H9 (cell line): ENCODE results near the gene INCENP. TPM values are rescaled to one million over a fixed set of nuclear protein-coding genes. Genes with fewer than 3 reads are reported as not detected.

Experiments
- DNase-seq: peaks from one replicate; pipeline ENCODE4 v3.0.0-alpha.2; 2017
- H2AFZ ChIP-seq: one replicate; pipeline ENCODE4 v1.6.1; 2013; ENCODE audit warnings: mild to moderate bottlenecking, low read length, control low read depth, moderate library complexity
- H2AK5ac ChIP-seq: 2 replicates; pipeline ENCODE4 v1.6.1; 2013; ENCODE audit warnings: low read length, control low read depth, mixed read lengths; ENCODE audit not compliant: insufficient read length
- H2BK120ac ChIP-seq: one replicate; pipeline ENCODE4 v1.6.1; 2013; ENCODE audit warnings: low read depth, mild to moderate bottlenecking, low read length, control low read depth, inconsistent platforms; ENCODE audit not compliant: poor library complexity, severe bottlenecking
- H2BK12ac ChIP-seq: 2 replicates; pipeline ENCODE4 v1.6.1; 2013; ENCODE audit warnings: low read length, control low read depth, mixed read lengths, low read depth; ENCODE audit not compliant: insufficient read length
- H2BK15ac ChIP-seq: 2 replicates; pipeline ENCODE4 v1.6.1; 2013; ENCODE audit warnings: low read depth, low read length, control low read depth
- H2BK20ac ChIP-seq: one replicate; pipeline ENCODE4 v1.6.1; 2013; ENCODE audit warnings: low read depth, mild to moderate bottlenecking, low read length, control low read depth, inconsistent platforms; ENCODE audit not compliant: poor library complexity, severe bottlenecking
- H2BK5ac ChIP-seq: 2 replicates; pipeline ENCODE4 v1.6.1; 2013; ENCODE audit warnings: low read length, control low read depth, mixed read lengths; ENCODE audit not compliant: insufficient read length
- H3K14ac ChIP-seq: 2 replicates; pipeline ENCODE4 v1.6.1; 2013; ENCODE audit warnings: low read length, control low read depth; ENCODE audit not compliant: insufficient read depth
- H3K18ac ChIP-seq: 2 replicates; pipeline ENCODE4 v1.6.1; 2013; ENCODE audit warnings: low read depth, mild to moderate bottlenecking, mixed read lengths, low read length, control low read depth; ENCODE audit not compliant: insufficient read length
- H3K23ac ChIP-seq: 2 replicates; pipeline ENCODE4 v1.6.1; 2013; ENCODE audit warnings: low read length, control low read depth, mixed read lengths, low read depth; ENCODE audit not compliant: insufficient read length
- H3K23me2 ChIP-seq: 2 replicates; pipeline ENCODE4 v1.6.1; 2013; ENCODE audit warnings: low read depth, mild to moderate bottlenecking, mixed read lengths, low read length, control low read depth; ENCODE audit not compliant: insufficient read length, poor library complexity, severe bottlenecking
- H3K27ac ChIP-seq: 2 replicates; pipeline ENCODE4 v1.5.1; 2013; ENCODE audit warnings: low read length, control low read depth, mixed read lengths, low read depth; ENCODE audit not compliant: insufficient read length
- H3K27me3 ChIP-seq: 2 replicates; pipeline ENCODE4 v1.6.1; 2013; ENCODE audit warnings: low read length, control low read depth, inconsistent platforms; ENCODE audit not compliant: insufficient read depth
- H3K4ac ChIP-seq: 2 replicates; pipeline ENCODE4 v1.6.1; 2013; ENCODE audit warnings: low read depth, mild to moderate bottlenecking, control low read depth, inconsistent platforms, low read length, moderate library complexity
- H3K4me1 ChIP-seq: 2 replicates; pipeline ENCODE4 v1.6.1; 2013; ENCODE audit warnings: low read length, control low read depth, inconsistent platforms; ENCODE audit not compliant: insufficient read depth
- H3K4me2 ChIP-seq: 2 replicates; pipeline ENCODE4 v1.6.1; 2013; ENCODE audit warnings: low read length, control low read depth, mixed read lengths; ENCODE audit not compliant: insufficient read length, insufficient read depth
- H3K56ac ChIP-seq: 2 replicates; pipeline ENCODE4 v1.6.1; 2013; ENCODE audit warnings: low read depth, mild to moderate bottlenecking, mixed read lengths, low read length, control low read depth; ENCODE audit not compliant: insufficient read length
- H3K79me1 ChIP-seq: 2 replicates; pipeline ENCODE4 v1.6.1; 2013; ENCODE audit warnings: low read depth, mild to moderate bottlenecking, moderate library complexity, low read length, control low read depth, inconsistent platforms; ENCODE audit not compliant: insufficient read depth, poor library complexity, severe bottlenecking
- H3K79me2 ChIP-seq: 2 replicates; pipeline ENCODE4 v1.6.1; 2013; ENCODE audit warnings: low read length, control low read depth, inconsistent platforms; ENCODE audit not compliant: insufficient read depth
- H3K9ac ChIP-seq: 2 replicates; pipeline ENCODE4 v1.6.1; 2013; ENCODE audit warnings: low read length, control low read depth, mixed read lengths; ENCODE audit not compliant: insufficient read length; ENCODE audit errors: extremely low read depth
- H3K9me3 ChIP-seq: one replicate; pipeline ENCODE4 v1.6.1; 2013; ENCODE audit warnings: low read depth, low read length, inconsistent platforms; ENCODE audit not compliant: control insufficient read depth
- H3T11ph ChIP-seq: one replicate; pipeline ENCODE4 v1.6.1; 2013; ENCODE audit warnings: mild to moderate bottlenecking, low read length, control low read depth, inconsistent platforms
- H4K20me1 ChIP-seq: one replicate; pipeline ENCODE4 v1.6.1; 2013; ENCODE audit not compliant: control insufficient read depth, insufficient read length, insufficient read depth
- H4K5ac ChIP-seq: 2 replicates; pipeline ENCODE4 v1.6.1; 2013; ENCODE audit warnings: low read depth, mild to moderate bottlenecking, mixed read lengths, low read length, control low read depth; ENCODE audit not compliant: insufficient read length
- H4K8ac ChIP-seq: replicated peaks from 2 replicates; pipeline ENCODE4 v1.6.1; 2013; ENCODE audit warnings: low read length, control low read depth, mixed read lengths, low read depth; ENCODE audit not compliant: insufficient read length
- H4K91ac ChIP-seq: 2 replicates; pipeline ENCODE4 v1.6.1; 2013; ENCODE audit warnings: low read depth, mild to moderate bottlenecking, moderate library complexity, mixed read lengths, low read length, control low read depth; ENCODE audit not compliant: insufficient read length
- H3K27ac Mint-ChIP-seq, 3 experiments: 2 replicates in 2 of 3; 3 replicates in 1 of 3; pipeline ENCODE4 v1.8.0; 2020 to 2021; ENCODE audit warnings: mixed read lengths in 3 of 3, mild to moderate bottlenecking in 1 of 3, moderate library complexity in 1 of 3
- H3K27me3 Mint-ChIP-seq: 2 replicates; pipeline ENCODE4 v1.8.0; 2021; ENCODE audit warnings: low read depth, mild to moderate bottlenecking, moderate library complexity, mixed read lengths
- H3K36me3 Mint-ChIP-seq, 3 experiments: 2 replicates in 2 of 3; 3 replicates in 1 of 3; pipeline ENCODE4 v1.8.0; 2020 to 2021; ENCODE audit warnings: low read depth in 3 of 3, mixed read lengths in 3 of 3; ENCODE audit not compliant: insufficient read depth in 1 of 3
- H3K4me1 Mint-ChIP-seq, 2 experiments: 2 replicates each; pipeline ENCODE4 v1.8.0; 2020; ENCODE audit warnings: mixed read lengths in 2 of 2
- H3K4me3 Mint-ChIP-seq, 2 experiments: 2 replicates in 1 of 2; 3 replicates in 1 of 2; pipeline ENCODE4 v1.8.0; 2020 to 2021; ENCODE audit warnings: mild to moderate bottlenecking in 2 of 2, mixed read lengths in 2 of 2, moderate library complexity in 1 of 2
- H3K9me3 Mint-ChIP-seq, 2 experiments: 2 replicates in 1 of 2; 3 replicates in 1 of 2; pipeline ENCODE4 v1.8.0; 2020; ENCODE audit warnings: mild to moderate bottlenecking in 2 of 2, mixed read lengths in 2 of 2, moderate library complexity in 1 of 2
- WGBS: extraction: QIAGEN DNeasy Blood & Tissue Kit; methylation state at CpG from one replicate; pipeline ENCODE4 v1.1.7; 2013; ENCODE audit warnings: missing lambda C conversion rate, low lambda C conversion rate, mixed read lengths; ENCODE audit not compliant: insufficient read length; ENCODE audit errors: extremely low coverage; 5-methylcytosine and 5-hydroxymethylcytosine counted together
- total RNA-seq: library from RNA; stranded (reverse); gene quantifications from 2 replicates; pipeline ENCODE4 v1.2.1, GENCODE V29; 2021
- TF ChIP-seq, protein P1 (sequence below): fragments of 200-600 bp; sonication (generic); conservative IDR thresholded peaks from 3 replicates; pipeline ENCODE4 v1.8.0; 2021; ENCODE audit warnings: antibody characterized with exemption, mild to moderate bottlenecking

The INCENP gene
- total RNA-seq, 1 experiment from 2014 or later: 99.9 TPM

DNA sequence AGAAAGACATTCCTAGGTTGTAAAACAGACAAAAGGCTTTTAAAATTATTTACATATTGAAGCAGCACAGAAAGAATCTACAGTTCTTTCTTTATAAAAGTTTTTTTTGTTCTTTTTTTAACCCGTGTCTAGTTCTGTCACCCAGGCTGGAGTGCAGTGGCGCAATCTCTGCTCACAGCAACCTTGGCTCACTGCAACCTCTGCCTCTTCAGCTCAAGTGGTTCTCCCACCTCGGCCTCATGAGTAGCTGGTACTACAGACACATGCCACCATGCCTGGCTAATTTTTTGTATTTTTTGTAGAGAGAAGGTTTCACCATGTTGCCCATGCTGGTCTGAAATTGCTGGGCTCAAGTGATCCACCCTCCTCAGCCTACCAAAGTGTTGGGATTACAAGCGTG is 3.8 kb upstream of the INCENP start:
- TF ChIP-seq, protein P1, sequence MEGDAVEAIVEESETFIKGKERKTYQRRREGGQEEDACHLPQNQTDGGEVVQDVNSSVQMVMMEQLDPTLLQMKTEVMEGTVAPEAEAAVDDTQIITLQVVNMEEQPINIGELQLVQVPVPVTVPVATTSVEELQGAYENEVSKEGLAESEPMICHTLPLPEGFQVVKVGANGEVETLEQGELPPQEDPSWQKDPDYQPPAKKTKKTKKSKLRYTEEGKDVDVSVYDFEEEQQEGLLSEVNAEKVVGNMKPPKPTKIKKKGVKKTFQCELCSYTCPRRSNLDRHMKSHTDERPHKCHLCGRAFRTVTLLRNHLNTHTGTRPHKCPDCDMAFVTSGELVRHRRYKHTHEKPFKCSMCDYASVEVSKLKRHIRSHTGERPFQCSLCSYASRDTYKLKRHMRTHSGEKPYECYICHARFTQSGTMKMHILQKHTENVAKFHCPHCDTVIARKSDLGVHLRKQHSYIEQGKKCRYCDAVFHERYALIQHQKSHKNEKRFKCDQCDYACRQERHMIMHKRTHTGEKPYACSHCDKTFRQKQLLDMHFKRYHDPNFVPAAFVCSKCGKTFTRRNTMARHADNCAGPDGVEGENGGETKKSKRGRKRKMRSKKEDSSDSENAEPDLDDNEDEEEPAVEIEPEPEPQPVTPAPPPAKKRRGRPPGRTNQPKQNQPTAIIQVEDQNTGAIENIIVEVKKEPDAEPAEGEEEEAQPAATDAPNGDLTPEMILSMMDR: no peak
- peaks cover 11% of the 10 kb centered on the region; the same call in 1 of the 2 replicates for H3K79me2 ChIP-seq
- peaks cover 11 to 12% of the 10 kb centered on the region in 2 experiments for H3K9me3 Mint-ChIP-seq
- DNase-seq: no peak
- H3K79me1 ChIP-seq: no peaks in the 10 kb centered on the region
- H3K27me3 Mint-ChIP-seq: peaks cover 3% of the 10 kb centered on the region; the same call in 1 of the 2 replicates
- no peak overlapping the region for H3K27ac ChIP-seq
- H4K91ac ChIP-seq: no peak overlapping the region
- H3K14ac ChIP-seq: no peak overlapping the region
- no peak overlapping the region for H3K23ac ChIP-seq
- no peak overlapping the region for H2BK120ac ChIP-seq
- no peak overlapping the region for H4K8ac ChIP-seq
- H3K18ac ChIP-seq: no peak overlapping the region
- no peak overlapping the region for H4K5ac ChIP-seq
- no peak overlapping the region for H3T11ph ChIP-seq
- no peak overlapping the region for H2BK12ac ChIP-seq
- peaks cover 2 to 6% (median 5%) of the 10 kb centered on the region in 3 experiments; a peak in 5 of 7 replicates for H3K36me3 Mint-ChIP-seq
- H2BK5ac ChIP-seq: no peak overlapping the region
- no peaks in the 10 kb centered on the region for H4K20me1 ChIP-seq
- H3K27ac Mint-ChIP-seq: no peak overlapping the region
- WGBS: no CpG with 5 or more reads among the region's 4 CpGs
- no peaks in the 10 kb centered on the region for H3K9me3 ChIP-seq
- H2AFZ ChIP-seq: no peak overlapping the region
- no peak overlapping the region for H2BK20ac ChIP-seq
- no peaks in the 10 kb centered on the region for H3K27me3 ChIP-seq
- no peak overlapping the region for H3K4me2 ChIP-seq
- no peak overlapping the region for H2BK15ac ChIP-seq
- H3K4ac ChIP-seq: no peak overlapping the region
- H3K9ac ChIP-seq: no peak overlapping the region
- no peak overlapping the region for H3K56ac ChIP-seq
- peaks cover 9 to 10% of the 10 kb centered on the region in 2 experiments for H3K4me1 Mint-ChIP-seq
- H3K4me3 Mint-ChIP-seq: no peak overlapping the region
- peaks cover 2% of the 10 kb centered on the region; the same call in 1 of the 2 replicates for H3K4me1 ChIP-seq
- H2AK5ac ChIP-seq: no peak overlapping the region
- H3K23me2 ChIP-seq: peaks cover 7% of the 10 kb centered on the region
